HG03575 (cell line): ENCODE data around the gene SEC22C.

Experiments used
- ATAC-seq: cut with Tn5 transposase; IDR thresholded peaks from one replicate; pipeline ENCODE4 v1.9.1; 2021; ENCODE audit not compliant: unreplicated experiment, insufficient number of reproducible peaks, low FRiP score; ENCODE audit errors: extremely low read depth

Gene SEC22C

GRCh38 chr3:42503957-42504333 lies 77.8 kb downstream of the SEC22C start:
- ATAC-seq: no peak

GRCh38 chr3:42503251-42503924 lies 78.4 kb downstream of the SEC22C start:
- no peak for ATAC-seq

DNA sequence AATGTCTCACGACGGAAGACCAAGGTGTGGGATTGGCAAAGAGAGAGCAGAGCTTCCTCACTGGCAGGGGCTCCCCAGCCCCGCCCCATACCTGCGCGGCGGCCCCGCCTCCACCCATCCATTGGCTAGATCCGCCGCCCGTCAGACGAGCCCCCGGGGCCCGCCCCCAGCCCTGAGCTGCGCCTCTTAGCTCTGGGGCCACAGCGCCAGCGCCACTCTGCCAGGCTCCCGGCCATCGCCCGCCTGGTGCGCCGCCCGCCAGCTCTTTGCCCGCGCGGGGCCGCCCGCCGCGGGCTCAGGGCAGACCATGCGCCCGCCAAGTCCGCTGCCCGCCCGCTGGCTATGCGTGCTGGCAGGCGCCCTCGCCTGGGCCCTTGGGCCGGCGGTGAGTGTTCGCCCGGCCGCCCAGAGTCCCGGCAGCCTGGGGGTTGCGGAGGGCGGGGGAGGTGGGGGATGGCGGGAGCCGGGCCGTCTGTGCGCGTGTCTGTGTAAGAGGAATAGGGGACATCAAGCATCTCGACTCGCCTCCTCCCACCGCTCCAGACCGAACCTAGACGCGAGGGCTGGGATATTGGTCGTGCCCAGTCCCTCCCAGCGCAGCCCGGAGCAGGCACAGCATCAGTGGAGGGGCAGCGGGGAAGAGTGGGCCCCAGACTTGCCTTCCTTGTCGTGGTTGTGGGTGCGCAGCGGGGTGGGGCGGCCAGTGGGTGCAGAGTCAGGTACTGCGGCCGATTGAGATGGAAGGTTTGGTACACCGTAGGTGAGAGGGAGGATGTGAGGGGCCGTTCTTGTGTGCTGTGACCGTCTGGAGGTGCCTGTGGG lies 79.1 kb downstream of the SEC22C start, which contains the start of gene VIPR1:
Gene VIPR1, plus strand, starts transcription at position 215 of the 822 bp plus-strand sequence. Its CDS starts 93 bp downstream, at position 308.
- peak; percentile 46 for ATAC-seq

- no peak for ATAC-seq
Measured at GRCh38 chr3:42501681-42502428, 79.9 kb downstream of the SEC22C start.

GRCh38 chr3:42501321-42501680 lies 80.5 kb downstream of the SEC22C start:
- no peak for ATAC-seq

DNA sequence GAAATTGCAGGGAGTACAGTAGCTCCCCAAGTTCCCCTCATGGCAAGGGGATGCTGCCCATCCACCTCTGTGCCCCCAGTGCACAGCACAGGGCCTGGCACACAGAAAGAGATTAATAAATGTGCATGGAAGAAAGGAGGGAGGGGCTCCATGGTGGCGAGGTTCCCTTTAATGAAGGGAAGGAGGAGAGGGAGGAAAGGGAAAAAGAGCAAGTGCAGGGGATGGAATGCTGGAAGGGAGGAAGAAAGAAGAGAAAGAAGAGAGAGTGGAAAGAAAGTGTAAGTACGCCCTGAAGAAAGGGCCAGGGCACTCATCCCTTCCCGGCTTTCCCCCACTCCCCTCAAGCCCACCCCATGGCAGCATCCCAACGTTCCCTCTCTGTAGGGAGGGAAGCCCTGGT lies 80.9 kb downstream of the SEC22C start:
- ATAC-seq: no peak

GRCh38 chr3:42500091-42500490 lies 81.7 kb downstream of the SEC22C start:
- ATAC-seq: no peak

DNA sequence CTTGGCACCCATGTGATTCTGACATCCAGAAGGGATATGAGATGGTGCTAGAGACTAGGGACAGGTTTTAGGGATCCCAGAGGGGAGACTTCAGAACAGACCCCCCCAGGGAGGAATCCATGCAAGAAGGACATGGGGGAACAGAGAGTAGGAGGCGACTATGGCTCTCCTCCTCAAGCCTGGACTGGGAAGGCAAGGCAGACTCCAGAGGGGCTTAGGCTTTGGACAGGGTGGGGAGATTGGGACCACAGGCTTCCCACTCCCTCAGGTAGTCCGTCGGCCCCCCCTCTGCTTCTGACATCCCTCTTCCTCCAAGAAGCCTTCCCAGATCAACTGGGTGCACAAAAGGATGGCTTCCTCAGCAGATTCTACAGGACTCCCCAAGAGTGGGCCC lies 82.3 kb downstream of the SEC22C start:
- ATAC-seq: no peak

DNA sequence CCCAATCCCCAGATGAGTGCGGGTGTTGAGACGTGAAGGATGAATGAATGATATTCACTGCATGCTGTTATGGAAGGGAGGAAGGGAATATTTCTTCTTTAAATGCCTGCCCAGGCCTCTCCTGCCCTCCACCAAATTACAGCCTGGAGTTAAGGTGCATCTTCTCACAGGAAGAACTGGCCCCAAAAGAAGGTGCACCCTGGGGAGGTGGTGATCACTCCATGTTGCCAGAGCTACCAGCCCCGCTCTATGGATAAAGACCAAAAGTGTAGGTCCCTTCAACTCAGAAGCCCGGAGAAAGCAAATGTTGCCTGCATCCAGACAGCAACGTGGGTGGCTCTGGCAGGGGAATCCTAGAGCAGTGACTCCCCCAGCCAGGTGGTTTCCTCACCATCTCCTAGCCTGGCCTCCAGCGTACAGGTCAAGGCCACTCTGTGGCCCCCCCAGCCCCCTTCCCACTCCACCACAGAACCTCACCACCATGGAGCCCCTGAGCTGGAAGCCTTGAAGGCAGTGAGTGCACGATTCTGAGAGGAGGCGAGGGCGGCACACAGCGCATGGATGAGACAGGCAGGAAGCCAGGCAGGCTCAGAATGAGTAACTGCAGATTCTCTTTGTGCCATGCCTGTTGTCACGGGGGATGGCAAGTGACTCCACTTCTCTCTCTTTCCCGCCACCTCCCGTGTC lies 82.8 kb downstream of the SEC22C start:
- no peak for ATAC-seq

DNA sequence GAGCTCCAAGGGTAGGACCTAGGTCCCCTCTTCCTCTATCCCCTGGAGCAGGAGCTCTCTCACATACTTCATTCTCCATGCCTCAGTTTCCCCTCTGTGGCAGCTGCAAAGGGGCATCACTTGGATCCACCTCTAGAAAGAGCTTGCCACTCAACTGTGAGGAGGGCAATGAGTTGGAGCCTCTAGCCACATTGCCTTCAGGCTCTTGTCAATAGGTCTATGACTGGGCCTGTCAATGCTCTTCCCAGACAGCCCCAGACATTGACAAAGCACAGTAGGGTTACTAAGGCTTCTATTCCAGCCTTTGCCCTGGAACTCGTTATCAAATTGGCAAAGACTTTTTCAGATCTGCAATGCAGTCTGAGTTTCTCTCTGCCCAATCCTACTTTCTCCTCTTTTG lies 83.7 kb downstream of the SEC22C start:
- ATAC-seq: no peak
